B cell (primary cell): ENCODE results near the gene NUDT7.

Experiments used
- CTCF ChIP-seq: fragments of 200-600 bp; IDR thresholded peaks from one replicate; pipeline ENCODE4 v1.8.0; 2022; ENCODE audit warnings: antibody characterized with exemption, mild to moderate bottlenecking
- EZH2 ChIP-seq: IDR thresholded peaks from 2 replicates; pipeline ENCODE4 v1.6.1; 2012; ENCODE audit warnings: borderline replicate concordance, low read depth, mild to moderate bottlenecking, moderate library complexity, low read length; ENCODE audit not compliant: insufficient read depth, poor library complexity, severe bottlenecking

GRCh38 chr16:77744141-77744540, 21.8 kb downstream of the NUDT7 start:
- TF ChIP-seq CTCF (no peak), EZH2 (no peak)
